Mucosa of descending colon (tissue), 3 donors: ENCODE data around the gene GALNT10. TPM values are rescaled to one million over a fixed set of nuclear protein-coding genes. Genes with fewer than 3 reads are reported as not detected.

Experiments used
- ATAC-seq: fragments of 200-7000 bp; cut with Tn5 transposase; one replicate; pipeline ENCODE4 v1.9.1; 2020; ENCODE audit warnings: mild to moderate bottlenecking, moderate library complexity
- DNase-seq, 3 donors: peaks; one replicate each; pipeline ENCODE4 v3.0.0-alpha.2; 2020
- H3K36me3 ChIP-seq: fragments of 200-600 bp; one replicate; pipeline ENCODE4 v1.8.0; 2021; ENCODE audit warnings: low read depth, mild to moderate bottlenecking
- H3K4me1 ChIP-seq: fragments of 200-600 bp; one replicate; pipeline ENCODE4 v1.8.0; 2021; ENCODE audit warnings: low read depth, mild to moderate bottlenecking
- H3K4me3 ChIP-seq: fragments of 200-600 bp; one replicate; pipeline ENCODE4 v1.8.0; 2021; ENCODE audit warnings: mild to moderate bottlenecking
- H3K9me3 ChIP-seq: fragments of 200-600 bp; one replicate; pipeline ENCODE4 v1.8.0; 2021; ENCODE audit warnings: mild to moderate bottlenecking
- CTCF ChIP-seq: fragments of 200-600 bp; IDR thresholded peaks from one replicate; pipeline ENCODE4 v1.8.0; 2022; ENCODE audit warnings: antibody characterized with exemption, mild to moderate bottlenecking
- intact Hi-C, 2 donors: fragments of 100-400 bp; cut with DNase I in 1 of 2; cut with micrococcal nuclease in 1 of 2; formaldehyde crosslinking; loops; one replicate each; pipeline versions ENCODE4 v1.11.0 to v1.11.1; 2022; cut with DNase I, micrococcal nuclease
- total RNA-seq, 3 donors: library from RNA; stranded (reverse); fragmentation: NEBNext Ultra II Directional in 2 of 3; extraction: Animal tissue kit (Norgen Biotek cat#: 25700) in 2 of 3; gene quantifications; one replicate each; pipeline versions ENCODE4 v1.2.1 to v1.2.4, GENCODE V29; 2021 to 2023
- donor health status: DM: no; HTN: no; CAD: no; lungs with moderate emphysema.
- donor health status: DM: no; HTN: no; CAD: no.
- donor health status: DM: no; HTN: yes; CAD: no.

GALNT10 gene
- total RNA-seq, 3 donors from 2014 or later, result 38.5 to 51.5 (median 41.4) TPM

- DNase-seq (no peak), ATAC-seq (no peak)
- TF ChIP-seq CTCF, result no peak
- H3K36me3 ChIP-seq, result no peaks in the 10 kb centered on the region
- intact Hi-C loops, result no loop called here
- no peak overlapping the region for H3K4me3 ChIP-seq
- no peaks in the 10 kb centered on the region for H3K9me3 ChIP-seq
- H3K4me1 ChIP-seq, result no peaks in the 10 kb centered on the region
Measured at GRCh38 chr5:154329519-154330040, 139.0 kb downstream of the GALNT10 start.

GRCh38 chr5:154330097-154330667 is 139.6 kb downstream of the GALNT10 start:
- no peak for TF ChIP-seq CTCF
- DNase-seq (no peak), ATAC-seq (no peak)
- no peaks in the 10 kb centered on the region for H3K9me3 ChIP-seq
- H3K36me3 ChIP-seq, result no peaks in the 10 kb centered on the region
- intact Hi-C loops, result no loop called here
- no peak overlapping the region for H3K4me3 ChIP-seq
- H3K4me1 ChIP-seq, result no peaks in the 10 kb centered on the region

- H3K9me3 ChIP-seq, result no peaks in the 10 kb centered on the region
- H3K36me3 ChIP-seq, result no peaks in the 10 kb centered on the region
- TF ChIP-seq CTCF, result no peak
- intact Hi-C loops, result no loop called here
- DNase-seq, result no peak
- no peaks in the 10 kb centered on the region for H3K4me1 ChIP-seq
- H3K4me3 ChIP-seq, result no peak overlapping the region
- no peak for ATAC-seq
Measured at GRCh38 chr5:154331232-154331631, 140.7 kb downstream of the GALNT10 start.

- intact Hi-C loops, result no loop called here
- ATAC-seq (no peak), DNase-seq (no peak)
- Histone ChIP-seq H3K36me3 (no peaks in the 10 kb centered on the region), H3K9me3 (no peaks in the 10 kb centered on the region), H3K4me3 (no peak overlapping the region), H3K4me1 (no peaks in the 10 kb centered on the region)
- no peak for TF ChIP-seq CTCF
Measured at GRCh38 chr5:154331924-154332323, 141.4 kb downstream of the GALNT10 start.

GRCh38 chr5:154332451-154332850 is 141.9 kb downstream of the GALNT10 start:
- DNase-seq (no peak), ATAC-seq (no peak)
- Histone ChIP-seq H3K36me3 (no peaks in the 10 kb centered on the region), H3K4me1 (no peaks in the 10 kb centered on the region), H3K4me3 (no peak overlapping the region), H3K9me3 (no peaks in the 10 kb centered on the region)
- TF ChIP-seq CTCF, result no peak
- intact Hi-C loops, result no loop called here

GRCh38 chr5:154333016-154333415 is 142.5 kb downstream of the GALNT10 start:
- Histone ChIP-seq H3K4me1 (no peaks in the 10 kb centered on the region), H3K4me3 (no peak overlapping the region), H3K9me3 (no peaks in the 10 kb centered on the region), H3K36me3 (no peaks in the 10 kb centered on the region)
- TF ChIP-seq CTCF, result no peak
- ATAC-seq (no peak), DNase-seq (no peak)
- intact Hi-C loops, result no loop called here
